Endothelial cell of umbilical vein (primary cell): ENCODE results near the gene HDX. TPM values are rescaled to one million over a fixed set of nuclear protein-coding genes. Genes with fewer than 3 reads are reported as not detected.

Experiments
- polyA plus RNA-seq, 4 experiments: library from polyadenylated mRNA; depleted of rRNA in 3 of 4; stranded (reverse) in 3 of 4; unstranded in 1 of 4; fragments of >200 nt; gene quantifications; 2 replicates each; pipeline versions ENCODE4 v1.2.1 to v1.2.3, GENCODE V29; 2011 to 2012; ENCODE audit warnings: missing spikeins in 1 of 4
- small RNA-seq: library from RNA; depleted of rRNA; stranded (forward); fragments of <200 nt; gene quantifications from one replicate; pipeline ENCODE3, GENCODE V24; 2012; ENCODE audit warnings: low replicate concordance, low read depth; ENCODE audit not compliant: insufficient read depth, insufficient read length
- total RNA-seq: library from RNA; stranded (reverse); gene quantifications from 2 replicates; pipeline ENCODE4 v1.2.3, GENCODE V29; 2021

The HDX gene
- total and polyA plus RNA-seq, 2 donors (not counting 3 experiments of a cell fraction or from before 2014, with no cell fraction given) = 2.3 to 8.2 TPM

Small RNAs within 50 kb of the gene (small RNA-seq; reads per million reads assigned to genes)
- gene AL450471.1 = not detected
